Transverse colon (tissue), 4 donors: Measurements from ENCODE around the gene FANCI. TPM values are rescaled to one million over a fixed set of nuclear protein-coding genes. Genes with fewer than 3 reads are reported as not detected.

Experiments
- DNase-seq: peaks from one replicate; pipeline ENCODE4 v3.0.0-alpha.2; 2019
- H3K27ac ChIP-seq, 4 donors: fragments of 200-600 bp; sonication (generic); 2 replicates each; pipeline ENCODE4 v1.5.1; 2016 to 2018; ENCODE audit warnings: inconsistent platforms in 4 of 4
- H3K27me3 ChIP-seq: fragments of 200-600 bp; sonication (generic); 2 replicates; pipeline ENCODE4 v1.5.1; 2017; ENCODE audit warnings: inconsistent platforms
- H3K36me3 ChIP-seq, 4 donors: fragments of 200-600 bp; sonication (generic); 2 replicates each; pipeline ENCODE4 v1.5.1; 2017 to 2019; ENCODE audit warnings: inconsistent platforms in 4 of 4
- H3K4me1 ChIP-seq, 4 donors: fragments of 200-600 bp; sonication (generic); 2 replicates each; pipeline ENCODE4 v1.5.1; 2017 to 2020; ENCODE audit warnings: inconsistent platforms in 4 of 4
- H3K4me3 ChIP-seq, 4 donors: fragments of 200-600 bp; sonication (generic); 1 replicate in 1 of 4; 2 replicates in 3 of 4; pipeline versions ENCODE4 v1.5.1 to v1.6.1; 2017 to 2019; ENCODE audit warnings: inconsistent platforms in 4 of 4
- H3K9me3 ChIP-seq, 2 donors: fragments of 200-600 bp; sonication (generic); 2 replicates each; pipeline ENCODE4 v1.5.1; 2017 to 2019; ENCODE audit warnings: inconsistent platforms in 2 of 2
- CTCF ChIP-seq, 5 experiments: fragments of 200-600 bp in 3 of 5; fragments of 450-650 bp in 2 of 5; sonication (generic) in 3 of 5; IDR thresholded peaks; 1 replicate in 2 of 5; 2 replicates in 3 of 5; pipeline ENCODE4 v1.5.1; 2016 to 2017; ENCODE audit warnings: antibody characterized with exemption in 5 of 5, inconsistent platforms in 3 of 5, mild to moderate bottlenecking in 2 of 5, moderate library complexity in 1 of 5
- EP300 ChIP-seq: sonication (generic); formaldehyde crosslinking; IDR thresholded peaks from one replicate; pipeline ENCODE4 v1.6.1; 2017; ENCODE audit warnings: antibody characterized with exemption, low read depth
- POLR2A ChIP-seq: fragments of 450-650 bp; IDR thresholded peaks from one replicate; pipeline ENCODE4 v1.6.1; 2016; ENCODE audit warnings: antibody characterized with exemption, mild to moderate bottlenecking, moderate library complexity
- POLR2AphosphoS5 ChIP-seq, 3 donors: sonication (generic); formaldehyde crosslinking; IDR thresholded peaks; one replicate each; pipeline ENCODE4 v1.6.1; 2016; ENCODE audit warnings: antibody characterized with exemption in 3 of 3
- WGBS, 2 donors: methylation state at CpG; one replicate each; pipeline ENCODE4 v1.1.5; 2018; ENCODE audit warnings: low coverage in 1 of 2; 5-methylcytosine and 5-hydroxymethylcytosine counted together
- in situ Hi-C, 4 donors: fragments of 200-750 bp; cut with MboI; loops; one replicate each; pipeline versions ENCODE4 v1.15.0 to v1.15.1; 2017; ENCODE audit warnings: low sequenced_read_pairs in 3 of 4, low pct_ligation_motif_present in 1 of 4, low pct_unique_long_range_greater_than_20kb in 1 of 4
- intact Hi-C: fragments of 100-400 bp; cut with DNase I; formaldehyde crosslinking; loops from one replicate; pipeline ENCODE4 v1.15.1; 2023; ENCODE audit warnings: low total_unique reads
- total RNA-seq, 4 donors: library from RNA; depleted of rRNA; stranded (reverse); fragments of >200 nt; gene quantifications; one replicate each; pipeline ENCODE4 v1.1.0, GENCODE V29; 2016

The FANCI gene
- total RNA-seq, 4 donors from 2014 or later, result 3.7 to 10.3 (median 4.5) TPM

GRCh38 chr15:89345248-89345647 is 101.5 kb downstream of the FANCI start:
- H3K4me3 ChIP-seq, result no peak overlapping the region
- intact Hi-C loops (no loop called here), in situ Hi-C loops (no loop called here)
- H3K4me1 ChIP-seq, result no peaks in the 10 kb centered on the region
- DNase-seq, result no peak
- H3K36me3 ChIP-seq, result no peaks in the 10 kb centered on the region
- TF ChIP-seq CTCF (IDR thresholded peaks at IDR 0.05) (no peak), POLR2A (no peak), POLR2AphosphoS5 (IDR thresholded peaks at IDR 0.05) (no peak), EP300 (no peak)
- H3K27me3 ChIP-seq, result peaks cover 8% of the 10 kb centered on the region
- H3K27ac ChIP-seq, result no peak overlapping the region
- no peaks in the 10 kb centered on the region for H3K9me3 ChIP-seq
- 76 to 81% methylated on average over 3 to 4 of the region's 4 CpGs for WGBS, 2 donors

- WGBS, 2 donors, result 48 to 61% methylated on average over 3 to 10 of the region's 10 CpGs
- H3K4me3 ChIP-seq, result no peak overlapping the region
- H3K27ac ChIP-seq, result no peak overlapping the region
- H3K9me3 ChIP-seq, result no peaks in the 10 kb centered on the region
- H3K4me1 ChIP-seq, result no peaks in the 10 kb centered on the region
- TF ChIP-seq EP300 (no peak), POLR2AphosphoS5 (IDR thresholded peaks at IDR 0.05) (no peak), CTCF (IDR thresholded peaks at IDR 0.05) (no peak), POLR2A (no peak)
- in situ Hi-C loops (no loop called here), intact Hi-C loops (no loop called here)
- no peak for DNase-seq
- H3K36me3 ChIP-seq, result no peaks in the 10 kb centered on the region
- H3K27me3 ChIP-seq, result peaks cover 8% of the 10 kb centered on the region
These were observed 102.9 kb downstream of the FANCI start for GRCh38 chr15:89346516-89347231.

DNA sequence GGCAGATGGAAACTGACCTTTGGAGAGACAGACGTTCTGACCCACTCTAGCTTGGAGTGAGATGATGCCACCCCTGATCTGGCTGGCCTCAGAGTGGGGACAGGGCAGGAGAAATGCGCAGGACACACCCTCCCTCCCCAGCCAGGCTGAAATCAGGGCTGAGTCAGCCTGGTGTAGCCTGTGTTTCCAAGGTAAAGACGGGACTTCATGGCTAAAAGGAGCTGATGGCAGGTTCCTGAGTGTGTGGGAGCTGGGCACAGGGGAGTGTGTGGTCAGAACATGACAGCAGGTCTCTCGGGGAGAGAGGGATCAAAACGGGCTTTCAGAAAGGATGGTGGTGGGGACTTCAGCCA is 105.4 kb downstream of the FANCI start:
- H3K9me3 ChIP-seq, result no peaks in the 10 kb centered on the region
- peaks cover 24% of the 10 kb centered on the region for H3K27me3 ChIP-seq
- H3K4me1 ChIP-seq, result no peaks in the 10 kb centered on the region
- no peak for TF ChIP-seq CTCF (IDR thresholded peaks at IDR 0.05)
- no peak for TF ChIP-seq EP300
- TF ChIP-seq POLR2A, result no peak
- no peak for TF ChIP-seq POLR2AphosphoS5 (IDR thresholded peaks at IDR 0.05)
- no peaks in the 10 kb centered on the region for H3K36me3 ChIP-seq
- 71 to 90% methylated on average over 2 to 5 of the region's 5 CpGs for WGBS, 2 donors
- H3K4me3 ChIP-seq, result no peak overlapping the region
- no peak overlapping the region for H3K27ac ChIP-seq
- intact Hi-C loops (no loop called here), in situ Hi-C loops (no loop called here)
- DNase-seq, result no peak

DNA sequence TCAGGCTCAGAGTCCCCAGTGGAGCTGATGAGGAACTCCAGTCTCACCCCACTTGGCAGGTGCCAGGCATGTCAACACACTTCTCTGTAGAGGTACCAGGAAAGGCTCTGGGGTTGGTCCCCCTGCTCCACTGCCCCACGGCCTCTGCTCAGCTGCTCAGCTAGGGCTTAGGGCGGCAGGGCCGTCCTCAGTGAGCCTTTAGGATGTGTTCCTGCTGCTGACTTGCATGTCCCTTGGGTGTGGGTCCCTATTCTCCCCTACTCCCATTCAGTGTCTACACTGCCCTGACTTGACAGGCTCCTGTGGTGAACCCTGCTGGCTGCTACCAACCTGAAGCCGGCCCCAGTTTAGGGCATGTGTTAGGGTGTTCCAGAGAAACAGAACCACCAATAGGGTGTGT is 108.7 kb downstream of the FANCI start:
- peaks cover 49% of the 10 kb centered on the region for H3K27me3 ChIP-seq
- DNase-seq, result no peak
- WGBS, 2 donors, result 80% methylated on average over 4 of the region's 4 CpGs; no CpG with 5 or more reads in 1 of the 2 donors
- no peaks in the 10 kb centered on the region for H3K4me1 ChIP-seq
- H3K36me3 ChIP-seq, result no peaks in the 10 kb centered on the region
- no peaks in the 10 kb centered on the region for H3K9me3 ChIP-seq
- no peak overlapping the region for H3K4me3 ChIP-seq
- H3K27ac ChIP-seq, result no peak overlapping the region
- in situ Hi-C loops, result loop anchor here in 1 of 4 donors (10.0 kb wide), 1 partner anchor 82 kb away; no protein-coding TSS in a partner anchor
- intact Hi-C loops, result no loop called here
- TF ChIP-seq POLR2A (no peak), POLR2AphosphoS5 (IDR thresholded peaks at IDR 0.05) (no peak), CTCF (IDR thresholded peaks at IDR 0.05) (no peak), EP300 (no peak)
